CD4-positive, alpha-beta T cell treated with Interleukin-1 beta for 1 hour (primary cell): ENCODE results near the gene PALD1.

Source experiments
- DNase-seq, 2 donors: peaks; one replicate each; pipeline ENCODE4 v3.0.0-alpha.2; 2020 to 2022

Gene PALD1

GRCh38 chr10:70558871-70559810 lies 80.6 kb downstream of the PALD1 start:
- peak; percentile 65 to 74 for DNase-seq

GRCh38 chr10:70559861-70560260 lies 81.3 kb downstream of the PALD1 start:
- DNase-seq = no peak

- DNase-seq = no peak
Observed at GRCh38 chr10:70560511-70560941, 82.0 kb downstream of the PALD1 start.

GRCh38 chr10:70561070-70561469 lies 82.5 kb downstream of the PALD1 start:
- no peak for DNase-seq

- DNase-seq = no peak
Observed at GRCh38 chr10:70561558-70561957, 83.0 kb downstream of the PALD1 start.

GRCh38 chr10:70562036-70562755 lies 83.6 kb downstream of the PALD1 start:
- no peak for DNase-seq

- no peak for DNase-seq
Observed at GRCh38 chr10:70563230-70563629, 84.7 kb downstream of the PALD1 start.

DNA sequence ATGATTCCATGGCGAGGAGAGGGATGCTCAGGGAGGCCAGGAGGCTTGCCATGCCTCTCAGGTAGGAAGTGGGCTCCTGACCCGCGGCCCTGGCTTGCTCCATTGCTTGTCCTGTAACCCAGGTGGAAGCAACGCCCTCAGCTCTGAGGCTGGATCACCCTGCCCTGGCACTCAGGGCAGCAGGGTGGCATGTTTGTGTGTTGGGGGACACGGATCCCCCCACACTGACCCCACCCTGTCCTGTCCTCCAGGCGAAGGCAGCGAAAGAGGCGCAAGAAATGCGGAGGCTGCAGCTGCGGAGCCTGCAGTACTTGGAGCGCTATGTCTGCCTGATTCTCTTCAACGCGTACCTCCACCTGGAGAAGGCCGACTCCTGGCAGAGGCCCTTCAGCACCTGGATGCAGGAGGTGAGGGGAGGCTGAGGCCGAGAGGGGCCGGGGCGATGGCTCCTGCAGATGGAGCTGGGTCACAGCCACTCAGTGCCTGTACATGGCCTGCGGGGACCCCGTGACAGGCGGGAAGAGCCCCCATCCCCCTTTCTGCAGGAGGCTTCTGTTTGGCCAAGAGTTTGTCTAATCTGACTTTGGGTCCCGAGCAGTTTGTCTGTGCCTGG lies 85.7 kb downstream of the PALD1 start:
- DNase-seq = no peak

DNA sequence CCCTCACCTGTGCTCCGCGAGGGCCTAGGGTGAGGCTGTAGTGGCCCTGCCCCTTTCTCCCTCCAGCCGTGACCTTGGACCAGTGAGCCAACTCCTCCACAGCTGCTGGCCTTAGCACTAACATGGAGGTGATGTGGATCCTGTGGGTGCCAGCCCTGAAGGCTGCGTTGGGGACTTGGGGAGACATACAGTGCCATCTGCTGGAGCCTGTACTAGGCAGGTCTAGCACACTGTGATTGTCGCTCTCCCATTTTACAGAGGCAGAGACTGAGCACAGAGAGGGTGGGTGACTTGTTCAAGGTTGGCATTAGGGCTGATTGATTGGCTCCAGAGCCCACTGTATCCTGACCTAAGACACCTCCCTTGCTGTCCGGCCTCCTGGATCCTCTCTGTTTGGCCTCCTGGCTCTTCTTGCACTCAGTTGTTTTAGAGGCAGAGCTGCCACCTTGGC lies 86.4 kb downstream of the PALD1 start:
- DNase-seq = no peak

DNA sequence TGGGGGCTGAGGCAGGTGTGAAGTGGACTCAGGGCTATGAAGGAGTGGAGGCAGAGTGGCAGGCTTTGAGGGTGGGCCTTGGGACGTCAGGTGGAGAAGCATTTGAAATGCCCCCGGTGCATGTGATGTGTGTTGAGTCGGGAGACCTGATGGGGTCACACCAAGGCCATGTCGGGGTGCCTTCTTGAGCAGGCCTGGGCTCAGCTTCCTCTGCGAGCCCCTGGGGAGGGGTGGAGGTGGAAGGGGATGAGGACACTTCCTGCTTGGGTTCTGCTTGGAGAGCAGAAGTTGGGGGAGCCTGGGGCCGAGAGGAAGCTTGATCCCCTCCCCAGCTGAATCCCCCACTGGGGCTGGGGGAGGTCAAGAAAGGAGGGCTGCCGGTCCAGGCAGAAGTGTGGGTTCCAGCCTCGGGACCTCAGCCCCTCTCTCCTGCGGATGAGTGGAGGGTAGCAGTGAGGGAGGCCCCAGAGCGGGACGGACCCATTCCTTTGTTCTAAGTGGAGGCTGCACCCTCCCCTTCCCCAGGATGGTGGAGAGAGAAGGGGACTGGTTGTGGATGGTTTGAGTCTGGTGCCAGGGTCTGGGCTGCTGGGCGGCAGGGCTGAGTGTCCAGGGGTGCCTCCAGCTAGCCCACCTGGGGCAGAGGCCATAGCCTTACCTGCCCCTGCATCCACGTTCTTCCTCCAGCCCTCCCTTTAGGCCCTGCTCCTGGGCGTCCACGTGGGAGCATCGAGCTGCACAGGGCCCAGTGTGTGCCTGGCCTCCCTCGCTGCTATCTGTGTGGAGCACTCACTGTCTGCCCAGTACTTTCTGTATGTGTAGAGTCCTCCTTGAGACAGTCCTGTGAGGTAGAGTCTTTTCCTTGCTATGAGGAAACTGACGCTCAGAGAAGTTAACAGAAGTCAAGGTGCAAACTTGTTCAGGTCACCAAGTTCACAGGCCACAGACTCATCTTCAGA lies 87.3 kb downstream of the PALD1 start:
- no peak for DNase-seq

GRCh38 chr10:70566515-70567290 lies 88.1 kb downstream of the PALD1 start:
- DNase-seq = no peak

- DNase-seq = no peak
Observed at GRCh38 chr10:70567603-70568002, 89.0 kb downstream of the PALD1 start.

- DNase-seq = no peak
Observed at GRCh38 chr10:70568113-70568512, 89.5 kb downstream of the PALD1 start.

- no peak for DNase-seq
Observed at GRCh38 chr10:70568781-70569495, 90.4 kb downstream of the PALD1 start.

DNA sequence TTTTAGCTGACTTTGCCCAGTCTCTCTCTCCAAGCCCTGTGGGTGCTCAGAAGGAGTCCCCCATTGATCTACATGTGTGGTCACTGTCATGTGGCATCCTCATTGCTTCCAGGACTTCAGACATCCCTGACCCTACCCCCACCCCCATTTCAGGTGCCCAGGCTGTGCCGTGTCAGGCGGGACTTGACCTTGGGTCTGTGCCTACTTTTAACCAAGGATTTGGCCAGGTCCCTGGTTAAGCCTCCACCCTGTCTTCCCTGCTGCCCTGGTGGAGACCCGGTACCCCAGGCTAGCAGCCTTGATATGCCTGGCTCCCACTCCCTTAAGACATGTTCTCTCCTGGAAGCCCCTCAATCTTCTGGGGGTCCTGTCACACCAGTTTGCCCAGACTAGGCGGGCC lies 92.7 kb downstream of the PALD1 start:
- no peak for DNase-seq

GRCh38 chr10:70571636-70572439 lies 93.3 kb downstream of the PALD1 start:
- no peak for DNase-seq

GRCh38 chr10:70573599-70574506 lies 95.3 kb downstream of the PALD1 start:
- no peak for DNase-seq

DNA sequence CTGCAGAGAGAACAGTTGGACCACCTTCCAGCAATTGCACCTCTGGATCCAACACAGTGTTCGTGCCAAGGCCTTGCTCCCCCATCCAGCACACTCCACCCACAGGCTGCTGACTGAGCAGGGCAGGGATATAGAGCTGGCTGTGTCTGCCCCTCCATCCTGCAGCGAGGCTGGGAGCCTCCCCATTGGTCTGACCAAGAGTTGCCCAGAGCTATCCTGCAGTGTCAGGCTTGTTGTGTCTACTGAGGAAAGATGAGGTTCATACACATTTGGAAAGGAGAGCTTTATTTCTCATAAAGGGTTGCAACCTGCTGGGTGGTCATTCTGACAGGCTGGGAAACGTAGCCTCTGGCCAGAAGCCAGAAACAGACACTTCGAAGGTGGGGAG lies 96.9 kb downstream of the PALD1 start:
- no peak for DNase-seq
